K562 (cell line): Measurements from ENCODE around the gene MAP2K7.

Experiments
- FIP1L1 ChIP-seq: fragments of 200-400 bp; formaldehyde crosslinking; IDR thresholded peaks from 2 replicates; pipeline ENCODE4 v1.6.1; 2018; ENCODE audit warnings: mild to moderate bottlenecking, low read depth, low read length; ENCODE audit not compliant: poor library complexity, severe bottlenecking
- RBBP5 ChIP-seq: fragments of 200-600 bp; sonication (generic); IDR thresholded peaks from 2 replicates; pipeline ENCODE4 v1.6.1; 2012; ENCODE audit warnings: borderline replicate concordance, mild to moderate bottlenecking, low read length, control low read depth, inconsistent platforms; ENCODE audit not compliant: insufficient read depth, poor library complexity, severe bottlenecking
- RCOR1 ChIP-seq, 2 experiments: IDR thresholded peaks; 2 replicates each; pipeline ENCODE4 v1.6.1; 2012; ENCODE audit warnings: low read depth in 2 of 2, low read length in 2 of 2, borderline replicate concordance in 1 of 2, improper control_type of control experiment in 1 of 2
- YBX1 ChIP-seq: fragments of 450-650 bp; IDR thresholded peaks from 2 replicates; pipeline ENCODE4 v1.7.1; 2016; ENCODE audit warnings: mild to moderate bottlenecking

- TF ChIP-seq RBBP5 (no peak), YBX1 (no peak), FIP1L1 (no peak), RCOR1 (IDR thresholded peaks at IDR 0.05; ENCODE audit: borderline replicate concordance in 1 of 2, low read depth in 2 of 2, low read length in 2 of 2) (no peak)
Observed at GRCh38 chr19:7922836-7923195, 19.1 kb downstream of the MAP2K7 start.
